BE2C (cell line): Measurements from ENCODE around the gene PRDM8.

Source experiments
- DNase-seq: peaks from one replicate; pipeline ENCODE4 v3.0.0-alpha.2; 2020
- H3K27me3 ChIP-seq: fragments of 250-450 bp; sonication (Bioruptor Pico); 2 replicates; pipeline ENCODE4 v1.5.1; 2020; ENCODE audit warnings: mild to moderate bottlenecking
- H3K36me3 ChIP-seq: fragments of 250-450 bp; sonication (Bioruptor Pico); 2 replicates; pipeline ENCODE4 v1.5.1; 2020; ENCODE audit warnings: mild to moderate bottlenecking
- H3K4me1 ChIP-seq: fragments of 250-450 bp; sonication (Bioruptor Pico); 2 replicates; pipeline ENCODE4 v1.5.1; 2020
- H3K4me3 ChIP-seq: 2 replicates; pipeline ENCODE4 v1.5.1; 2011; ENCODE audit warnings: low read depth, low read length
- H3K9me3 ChIP-seq: fragments of 250-450 bp; sonication (Bioruptor Pico); 2 replicates; pipeline ENCODE4 v1.5.1; 2020
- CTCF ChIP-seq: IDR thresholded peaks from 2 replicates; pipeline ENCODE4 v1.5.1; 2012; ENCODE audit warnings: mild to moderate bottlenecking, low read depth, low read length

PRDM8 gene

GRCh38 chr4:80185787-80186548 lies 11.3 kb upstream of the PRDM8 start:
- no peak overlapping the region for H3K4me3 ChIP-seq
- H3K9me3 ChIP-seq = no peaks in the 10 kb centered on the region
- peaks cover 23% of the 10 kb centered on the region for H3K27me3 ChIP-seq
- peaks cover 8% of the 10 kb centered on the region for H3K4me1 ChIP-seq
- no peak for DNase-seq
- TF ChIP-seq CTCF = no peak
- H3K36me3 ChIP-seq = no peaks in the 10 kb centered on the region

GRCh38 chr4:80186676-80187075 lies 10.6 kb upstream of the PRDM8 start:
- peaks cover 8% of the 10 kb centered on the region for H3K4me1 ChIP-seq
- H3K9me3 ChIP-seq = no peaks in the 10 kb centered on the region
- DNase-seq = no peak
- H3K4me3 ChIP-seq = no peak overlapping the region
- peaks cover 23% of the 10 kb centered on the region for H3K27me3 ChIP-seq
- no peak for TF ChIP-seq CTCF
- no peaks in the 10 kb centered on the region for H3K36me3 ChIP-seq

GRCh38 chr4:80187677-80188076 lies 9.6 kb upstream of the PRDM8 start:
- H3K9me3 ChIP-seq = no peaks in the 10 kb centered on the region
- peaks cover 8% of the 10 kb centered on the region for H3K4me1 ChIP-seq
- DNase-seq = no peak
- H3K27me3 ChIP-seq = peaks cover 23% of the 10 kb centered on the region
- H3K4me3 ChIP-seq = no peak overlapping the region
- no peaks in the 10 kb centered on the region for H3K36me3 ChIP-seq
- no peak for TF ChIP-seq CTCF

GRCh38 chr4:80188457-80188800 lies 8.9 kb upstream of the PRDM8 start:
- Histone ChIP-seq H3K4me1 (peaks cover 8% of the 10 kb centered on the region), H3K27me3 (peaks cover 16% of the 10 kb centered on the region), H3K36me3 (no peaks in the 10 kb centered on the region), H3K4me3 (no peak overlapping the region), H3K9me3 (no peaks in the 10 kb centered on the region)
- no peak for DNase-seq
- TF ChIP-seq CTCF = no peak

- H3K27me3 ChIP-seq = peaks cover 15% of the 10 kb centered on the region
- H3K9me3 ChIP-seq = no peaks in the 10 kb centered on the region
- no peak overlapping the region for H3K4me3 ChIP-seq
- no peak for DNase-seq
- no peaks in the 10 kb centered on the region for H3K36me3 ChIP-seq
- no peak for TF ChIP-seq CTCF
- H3K4me1 ChIP-seq = peaks cover 8% of the 10 kb centered on the region
These were observed 8.4 kb upstream of the PRDM8 start for GRCh38 chr4:80188801-80189458.

GRCh38 chr4:80189581-80189955 lies 7.7 kb upstream of the PRDM8 start:
- H3K36me3 ChIP-seq = no peaks in the 10 kb centered on the region
- no peak for DNase-seq
- no peak overlapping the region for H3K4me3 ChIP-seq
- peaks cover 12% of the 10 kb centered on the region for H3K27me3 ChIP-seq
- H3K9me3 ChIP-seq = no peaks in the 10 kb centered on the region
- H3K4me1 ChIP-seq = peaks cover 5% of the 10 kb centered on the region; the same call in 1 of the 2 replicates
- TF ChIP-seq CTCF = no peak
